GM19395 (cell line): ENCODE results near the gene SCAP.
"Not testable (repeated sequence)": the region's sequence is repeated elsewhere in the genome, so short reads cannot be mapped to it uniquely, and the experiment has no call there.

Experiments used
- ATAC-seq: cut with Tn5 transposase; IDR thresholded peaks from one replicate; pipeline ENCODE4 v1.9.1; 2021; ENCODE audit warnings: mild to moderate bottlenecking, moderate library complexity; ENCODE audit not compliant: unreplicated experiment

Gene SCAP

DNA sequence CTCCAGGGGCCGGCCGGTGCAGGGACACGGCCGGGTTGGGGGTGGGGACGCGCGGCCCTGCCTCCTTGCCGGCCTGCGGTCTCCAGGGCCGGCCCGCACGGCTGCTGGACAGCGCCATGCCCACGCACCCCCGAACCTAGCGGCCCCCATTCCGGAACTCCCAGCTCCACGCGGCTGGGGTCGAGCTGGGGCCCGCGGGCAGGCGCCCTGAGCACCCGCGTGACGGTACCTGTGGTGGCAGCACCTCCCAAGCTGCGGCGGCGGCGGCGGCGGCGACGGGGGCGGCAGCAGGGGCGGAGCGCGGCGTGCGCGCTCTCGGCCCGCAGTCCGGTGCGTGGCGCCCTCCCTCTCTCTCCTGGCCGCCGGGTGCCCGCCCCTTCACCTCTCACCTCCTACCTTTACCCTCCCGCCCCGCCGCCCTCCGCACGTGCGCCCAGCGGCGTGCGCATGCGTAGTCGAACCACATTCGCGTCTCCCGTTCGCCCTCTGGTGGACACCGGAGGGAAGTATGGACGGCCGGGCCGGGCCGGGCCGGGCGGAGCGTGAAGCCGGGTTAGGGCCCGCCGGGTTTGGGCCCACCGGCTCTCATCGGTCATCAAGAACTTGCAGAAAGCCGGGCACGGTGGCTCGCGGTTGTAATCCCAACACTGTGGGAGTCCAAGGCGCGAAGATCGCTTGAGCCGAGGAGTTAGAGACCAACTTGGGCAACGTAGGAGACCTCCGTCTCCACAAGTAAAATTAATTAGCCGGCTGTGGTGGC lies at the start of gene SCAP:
TSS of gene SCAP (minus strand) at position 372 of the 760 bp plus-strand sequence. CDS start 32,948 bp downstream, outside the sequence.
- ATAC-seq, result peak; percentile 80

DNA sequence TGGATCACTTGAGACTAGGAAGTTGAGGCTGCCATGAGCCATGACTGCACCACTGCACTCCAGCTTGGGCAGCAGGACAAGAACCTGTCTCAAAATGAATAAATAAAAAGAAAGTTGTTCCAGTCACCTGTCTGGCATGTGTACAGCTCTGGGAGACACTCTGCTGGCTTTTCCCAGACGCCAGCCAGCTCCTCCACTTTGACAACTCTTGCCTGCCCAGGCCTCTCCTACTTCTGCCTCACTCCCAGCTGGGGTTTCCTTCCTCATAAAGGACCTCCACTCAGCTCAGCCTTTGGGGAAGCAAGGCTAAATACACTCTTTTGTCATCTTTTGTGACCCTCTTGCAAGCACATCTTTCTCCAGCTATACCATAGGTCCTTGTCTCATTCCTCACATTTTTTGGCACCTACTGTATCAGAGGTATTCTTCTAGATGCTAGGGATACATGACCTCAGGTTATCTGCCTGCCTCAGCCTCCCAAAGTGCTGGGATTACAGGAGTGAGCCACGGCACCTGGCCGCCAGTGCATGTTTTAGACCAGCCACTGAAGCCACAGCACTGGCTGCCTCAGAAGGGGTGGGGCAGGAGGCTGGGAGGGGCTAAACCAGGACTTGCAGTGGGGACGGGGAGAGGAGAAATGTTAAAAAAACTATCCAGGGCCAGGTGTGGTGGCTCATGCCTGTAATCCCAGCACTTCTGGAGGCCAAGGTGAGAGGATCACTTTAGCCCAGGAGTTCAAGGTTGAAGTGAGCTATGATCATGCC lies 47.8 kb upstream of the SCAP start:
- ATAC-seq, result no peak

DNA sequence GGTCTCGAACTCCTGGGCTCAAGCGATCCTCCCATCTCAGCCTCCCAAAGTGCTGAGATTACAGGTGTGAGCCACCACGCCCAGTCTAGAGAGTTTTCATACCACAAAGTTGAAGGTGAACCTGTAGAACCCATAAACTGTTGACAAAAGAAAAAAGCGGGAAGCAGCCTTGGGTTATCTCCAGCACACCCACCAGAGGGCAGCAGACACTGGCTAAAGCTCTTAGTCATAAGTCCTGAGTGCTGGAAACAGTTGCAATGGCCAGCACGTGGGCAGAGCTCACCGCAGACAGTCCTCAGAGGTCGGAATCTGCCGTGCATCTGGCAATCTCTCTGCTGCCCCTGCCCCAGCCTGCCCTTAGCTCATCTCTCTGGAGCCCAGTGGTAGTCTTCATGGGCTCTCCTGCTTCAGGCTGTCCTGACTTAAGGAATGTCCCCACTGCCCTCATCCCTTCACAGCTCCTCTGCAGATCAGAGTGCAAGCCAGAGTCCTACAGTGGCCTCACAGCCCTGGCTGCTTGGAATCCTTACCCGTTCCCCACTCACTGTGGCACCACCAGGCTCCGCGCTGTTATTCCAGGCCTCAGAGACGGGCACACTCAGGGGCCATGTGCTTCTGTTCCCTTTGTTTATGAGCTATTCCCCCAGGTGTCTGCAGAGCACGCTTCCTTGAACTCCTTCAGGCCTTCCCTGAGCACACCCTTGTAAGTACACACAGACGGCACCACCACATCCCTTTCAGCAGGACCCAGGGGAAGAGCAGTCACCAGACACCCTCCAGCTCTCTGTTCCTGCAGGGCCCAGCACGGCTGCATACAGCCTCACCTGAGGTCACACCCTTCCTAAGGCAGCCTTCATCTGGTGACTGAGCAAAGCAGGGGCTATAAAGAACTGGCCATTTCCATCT lies 46.6 kb upstream of the SCAP start:
- ATAC-seq, result peak; percentile 68

DNA sequence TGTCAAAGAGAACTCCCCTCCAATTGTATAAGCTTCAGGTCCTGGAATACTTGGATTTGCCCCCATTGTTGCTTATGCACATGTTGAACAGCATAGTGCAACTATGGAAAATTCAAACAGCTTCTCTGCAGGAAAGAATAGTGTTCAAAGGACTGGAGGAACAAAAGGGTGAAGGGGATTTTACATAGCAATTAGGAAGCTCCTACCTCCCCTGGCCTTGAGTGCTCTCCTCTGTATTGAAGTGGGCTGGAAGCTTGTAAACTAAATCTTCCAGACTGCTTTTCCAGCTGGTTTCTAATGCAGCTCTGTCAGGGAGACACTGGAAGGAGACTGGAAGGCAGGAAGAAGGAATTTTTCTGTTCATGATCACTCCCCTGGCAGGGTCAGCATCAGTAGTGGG lies 45.0 kb upstream of the SCAP start:
- no peak for ATAC-seq

DNA sequence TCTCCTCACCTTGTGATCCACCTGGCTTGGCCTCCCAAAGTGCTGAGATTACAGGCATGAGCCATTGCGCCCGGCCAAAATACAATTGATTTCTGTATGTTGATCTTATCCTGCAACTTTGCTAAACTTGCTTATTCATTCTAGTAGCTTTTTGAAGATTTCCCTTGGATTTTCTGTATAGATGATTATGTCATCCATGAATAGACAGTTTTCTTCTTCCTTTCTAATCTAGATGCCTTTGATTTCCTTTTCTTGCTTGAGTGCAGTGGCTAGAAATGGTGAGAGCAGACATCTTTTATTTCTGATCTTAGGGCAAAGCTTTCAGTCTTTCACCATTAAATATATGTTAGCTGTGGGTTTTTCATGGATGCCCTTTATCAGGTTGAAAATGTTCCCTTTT lies 42.2 kb upstream of the SCAP start:
- no peak for ATAC-seq

DNA sequence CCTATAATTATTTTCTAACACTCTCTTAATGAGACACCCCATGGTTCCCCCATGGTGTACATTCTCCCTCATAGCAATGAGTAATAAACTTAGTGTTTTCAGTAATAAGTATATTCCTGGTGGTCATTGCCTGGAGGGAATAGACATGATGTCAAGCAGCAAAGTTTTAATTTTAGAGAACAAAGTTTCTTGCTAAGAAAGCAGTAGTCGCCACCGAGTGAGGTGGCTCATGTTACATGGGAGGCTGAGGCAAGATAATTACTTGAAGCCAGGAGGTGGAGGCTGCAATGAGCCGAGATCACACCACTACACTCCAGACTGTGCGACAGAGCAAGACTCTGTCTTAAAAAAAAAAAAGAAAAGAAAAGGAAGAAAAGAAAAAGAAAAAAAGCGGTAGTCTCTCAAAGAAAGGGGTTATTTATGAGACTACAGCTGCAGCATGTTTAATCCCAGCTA lies 40.2 kb upstream of the SCAP start:
- no peak for ATAC-seq

DNA sequence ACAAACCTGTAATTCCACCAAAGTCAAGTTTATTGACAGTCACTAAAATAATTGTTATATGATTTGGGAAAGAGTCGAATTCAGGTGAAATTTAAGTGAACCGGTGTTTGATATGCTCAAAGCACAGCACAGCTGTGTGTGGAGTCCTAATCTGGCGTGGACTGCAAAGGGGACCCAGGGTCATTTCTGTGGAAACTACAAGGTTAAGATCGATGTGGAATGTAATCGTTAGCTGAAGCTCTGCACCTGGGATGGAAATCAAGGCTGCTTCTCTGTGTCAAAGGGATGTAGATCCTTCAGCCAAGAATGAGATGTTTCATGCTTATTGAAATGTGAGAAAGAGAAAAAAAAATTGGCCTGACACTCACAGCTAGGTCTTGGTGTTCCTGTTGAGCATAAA lies 39.4 kb upstream of the SCAP start:
- ATAC-seq, result no peak

DNA sequence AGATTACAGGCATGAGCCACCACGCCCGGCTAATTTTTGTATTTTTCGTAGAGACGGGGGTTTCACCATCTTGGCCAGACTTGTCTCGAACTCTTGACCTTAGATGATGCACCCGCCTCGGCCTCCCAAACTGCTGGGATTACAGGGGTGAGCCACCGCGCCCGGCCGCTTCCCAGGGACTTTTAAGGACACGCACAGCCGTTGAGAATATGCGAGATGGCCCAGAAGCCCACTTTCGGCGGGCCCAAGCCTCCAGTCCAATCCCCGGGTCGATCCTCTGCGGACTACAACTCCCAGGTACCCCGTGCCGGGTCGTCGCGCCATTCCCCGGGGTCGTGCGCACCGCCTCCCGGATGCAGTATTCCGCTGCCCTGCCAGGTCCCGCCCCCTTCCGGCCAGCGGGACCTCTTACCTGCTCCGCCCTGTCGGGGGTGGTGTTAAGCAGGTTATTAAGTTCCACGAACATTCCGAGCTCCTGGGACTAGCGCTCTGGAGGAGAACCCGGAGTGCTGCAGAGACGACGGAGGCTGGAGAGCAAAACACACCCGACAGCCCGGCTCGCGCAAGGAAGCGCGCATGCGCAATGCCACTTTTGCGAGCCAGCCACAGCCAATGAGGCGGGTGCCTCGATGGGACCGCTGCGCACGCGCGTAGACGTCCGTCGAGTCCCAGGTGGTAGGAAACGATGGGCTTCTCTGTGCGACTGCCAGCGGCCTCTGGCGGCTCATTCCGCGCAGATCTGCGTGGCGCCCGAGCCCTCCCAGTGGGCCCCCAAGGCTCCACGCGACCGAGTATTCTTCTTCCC lies 37.6 kb upstream of the SCAP start, which contains the start of gene ELP6:
TSS of gene ELP6 (minus strand) at position 588 of the 805 bp plus-strand sequence. CDS start at position 466, 122 bp downstream.
- peak; percentile 93 for ATAC-seq

DNA sequence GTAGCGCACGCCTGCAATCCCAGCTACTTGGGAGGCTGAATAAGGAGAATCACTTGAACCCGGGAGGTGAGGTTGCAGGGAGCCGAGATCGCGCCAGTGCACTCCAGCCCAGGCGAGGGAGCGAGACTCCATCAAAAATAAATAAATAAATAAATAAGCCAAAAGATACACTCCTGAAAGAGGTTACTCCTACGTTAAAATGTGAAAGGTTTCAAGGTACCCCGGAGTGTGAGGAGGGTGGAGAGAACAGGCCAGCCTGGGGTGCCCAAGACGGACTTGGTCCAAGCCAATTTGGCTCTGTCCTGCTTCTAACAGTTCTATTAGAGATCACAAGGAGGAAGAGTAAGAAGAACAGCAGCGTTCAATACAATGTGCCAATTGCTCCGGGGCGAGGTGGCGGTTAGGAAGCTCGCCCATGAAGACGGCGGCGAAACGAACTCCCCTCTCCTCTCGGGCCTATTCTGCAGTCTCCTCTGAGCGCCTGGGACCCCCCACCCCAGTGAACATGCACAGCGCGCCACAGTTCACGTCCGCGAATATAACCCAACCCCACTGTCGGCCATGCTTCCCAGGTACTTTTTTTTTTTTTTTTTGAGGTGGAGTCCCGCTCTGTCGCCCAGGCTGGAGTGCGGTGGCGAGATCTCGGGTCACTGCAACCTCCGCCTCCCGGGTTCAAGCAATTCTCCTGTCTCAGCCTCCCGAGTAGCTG lies 36.8 kb upstream of the SCAP start:
- ATAC-seq, result peak; percentile 21

DNA sequence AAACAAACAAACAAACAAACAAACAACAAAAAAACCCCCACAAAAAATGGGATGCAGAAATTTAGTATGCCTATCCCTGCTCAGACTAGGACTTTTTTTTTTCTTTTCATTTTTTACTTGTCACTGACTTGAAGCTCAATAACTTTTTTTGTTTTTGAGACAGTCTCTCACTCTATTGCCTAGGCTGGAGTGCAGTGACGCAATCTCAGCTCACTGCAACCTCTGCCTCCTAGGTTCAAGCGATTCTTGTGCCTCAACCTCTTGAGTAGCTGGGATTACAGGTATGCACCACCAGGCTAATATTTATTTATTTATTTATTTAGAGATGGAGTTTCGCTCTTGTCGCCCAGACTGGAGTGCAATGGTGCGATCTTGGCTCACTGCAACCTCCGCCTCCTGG lies 29.5 kb upstream of the SCAP start:
- ATAC-seq, result not testable (repeated sequence)

DNA sequence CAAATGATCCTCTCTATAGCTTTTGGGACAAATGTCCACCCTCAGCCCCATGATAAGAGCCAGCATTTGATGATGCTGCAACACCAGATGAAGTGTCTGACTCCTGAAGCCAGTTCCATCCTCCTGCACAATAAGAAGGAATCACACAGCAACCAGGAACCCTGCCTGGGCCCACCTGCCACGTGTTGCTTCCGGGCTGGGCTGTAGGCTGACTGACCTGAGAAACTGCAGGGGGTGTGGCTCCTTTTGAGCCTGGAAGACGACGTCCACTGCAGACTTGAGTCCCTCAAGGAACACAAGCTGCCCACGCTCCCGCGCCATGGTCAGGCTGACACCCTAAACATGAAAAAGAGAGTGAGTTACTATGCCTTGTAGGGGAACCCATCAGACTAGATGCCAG lies 28.4 kb upstream of the SCAP start:
- no peak for ATAC-seq

DNA sequence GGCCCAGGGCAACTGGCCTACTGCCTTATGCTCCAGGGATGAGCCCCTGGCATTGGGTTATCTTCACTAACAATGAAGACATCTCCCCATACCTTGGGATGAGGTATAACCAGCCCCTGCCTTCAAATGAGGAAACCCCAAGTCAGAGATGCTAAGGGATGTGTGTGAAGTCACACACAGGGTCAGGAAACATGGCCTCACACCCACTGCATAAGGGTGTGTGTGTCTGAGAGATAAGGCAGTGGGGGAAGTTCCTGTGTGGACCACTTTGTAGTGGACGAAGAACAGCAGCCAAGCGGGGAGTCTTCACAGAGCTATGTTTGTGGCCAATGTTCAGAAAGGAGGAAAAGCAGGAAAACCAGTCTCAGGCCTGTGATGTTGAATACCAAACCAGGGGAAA lies 27.3 kb upstream of the SCAP start:
- no peak for ATAC-seq

DNA sequence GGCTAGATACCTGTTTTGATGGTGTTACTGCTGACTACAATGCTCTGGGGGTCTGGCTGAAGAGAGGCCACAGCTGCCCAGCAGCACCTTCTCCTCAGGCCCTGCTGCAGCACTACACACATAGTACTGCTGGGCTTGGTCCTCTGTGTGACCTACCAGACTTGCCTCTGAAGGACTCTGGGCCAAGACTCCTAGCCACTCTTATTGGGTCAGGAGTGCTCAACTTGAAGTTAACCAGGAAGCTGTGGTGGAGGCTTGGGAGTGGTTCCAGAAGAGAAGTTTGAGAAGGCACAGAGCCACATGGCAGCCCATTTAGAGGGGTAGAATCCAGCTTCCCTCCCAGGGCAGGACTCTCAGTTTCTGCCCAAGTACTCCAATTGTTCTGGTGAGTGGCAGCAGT lies 21.2 kb upstream of the SCAP start:
- ATAC-seq, result no peak

DNA sequence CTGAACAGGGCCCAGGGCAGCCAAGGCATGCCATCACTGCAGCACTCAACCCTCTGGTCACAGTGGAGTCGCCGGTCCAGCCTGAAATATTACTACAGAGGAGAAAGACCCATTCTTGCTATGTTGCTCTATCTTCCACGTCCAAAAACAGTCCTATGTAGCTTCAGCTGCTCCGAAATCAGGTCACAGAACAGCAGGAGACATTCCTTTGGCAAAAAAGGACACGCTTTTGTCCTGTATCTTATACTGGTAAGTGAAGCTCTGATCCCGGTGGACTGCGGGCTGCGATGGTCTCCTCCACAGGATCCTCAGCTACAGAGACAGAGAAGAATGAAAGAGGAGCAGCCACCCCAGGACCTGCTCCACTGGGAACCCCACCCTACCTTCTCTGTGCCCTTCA lies 20.1 kb upstream of the SCAP start:
- no peak for ATAC-seq

DNA sequence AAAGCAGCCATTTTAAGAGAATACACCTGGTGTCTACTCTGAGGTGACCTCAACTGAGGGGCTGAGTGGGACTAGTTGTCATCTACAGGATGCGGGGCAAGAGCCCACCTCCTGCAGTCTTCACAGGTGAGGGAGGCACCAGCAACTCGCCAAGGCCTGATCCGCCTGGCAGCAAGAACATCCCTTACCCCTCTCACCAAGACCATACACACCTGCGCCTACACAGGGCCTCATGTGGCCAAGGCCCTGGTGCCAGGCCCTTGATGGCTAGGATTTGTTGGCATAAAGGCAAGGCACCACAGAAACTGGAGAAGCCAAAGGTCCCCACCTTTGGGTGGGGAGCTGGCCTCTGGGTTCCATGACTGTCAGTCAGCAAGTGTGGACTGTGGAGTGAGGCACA lies 19.4 kb upstream of the SCAP start:
- no peak for ATAC-seq

DNA sequence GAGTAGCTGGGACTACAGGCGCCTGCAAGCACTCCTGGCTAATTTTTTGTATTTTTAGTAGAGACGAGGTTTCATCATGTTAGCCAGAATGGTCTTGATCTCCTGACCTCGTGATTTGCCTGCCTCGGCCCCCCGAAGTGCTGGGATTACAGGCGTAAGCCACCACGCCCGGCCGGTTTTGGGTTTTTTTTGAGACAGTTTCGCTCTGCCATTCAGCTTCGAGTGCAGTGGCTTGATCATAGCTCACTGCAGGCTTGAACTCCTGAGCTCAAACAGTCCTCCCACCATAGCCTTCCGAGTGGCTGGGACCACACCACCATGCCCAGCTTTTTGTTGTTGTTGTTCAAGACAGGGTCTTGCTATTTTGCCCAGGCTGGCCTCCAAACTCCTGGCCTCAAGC lies 16.0 kb upstream of the SCAP start:
- ATAC-seq, result no peak

DNA sequence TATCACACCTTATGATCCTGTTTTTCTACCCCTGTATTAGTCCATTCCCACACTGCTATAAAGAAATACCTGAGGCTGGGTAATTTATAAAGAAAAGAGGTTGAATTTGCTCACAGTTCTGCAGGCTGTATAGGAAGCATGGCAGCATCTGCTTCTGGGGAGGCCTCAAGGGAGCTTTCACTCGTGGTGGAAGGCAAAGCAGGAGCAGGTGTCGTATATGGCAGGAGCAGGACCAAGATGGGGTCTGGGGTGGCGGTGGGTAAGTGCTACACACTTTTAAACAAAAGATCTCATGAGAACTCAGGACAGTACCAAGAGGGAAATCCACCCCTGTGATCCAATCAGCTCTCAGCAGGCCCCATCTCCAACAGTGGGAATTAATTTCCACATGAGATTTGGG lies 15.4 kb upstream of the SCAP start:
- ATAC-seq, result no peak

DNA sequence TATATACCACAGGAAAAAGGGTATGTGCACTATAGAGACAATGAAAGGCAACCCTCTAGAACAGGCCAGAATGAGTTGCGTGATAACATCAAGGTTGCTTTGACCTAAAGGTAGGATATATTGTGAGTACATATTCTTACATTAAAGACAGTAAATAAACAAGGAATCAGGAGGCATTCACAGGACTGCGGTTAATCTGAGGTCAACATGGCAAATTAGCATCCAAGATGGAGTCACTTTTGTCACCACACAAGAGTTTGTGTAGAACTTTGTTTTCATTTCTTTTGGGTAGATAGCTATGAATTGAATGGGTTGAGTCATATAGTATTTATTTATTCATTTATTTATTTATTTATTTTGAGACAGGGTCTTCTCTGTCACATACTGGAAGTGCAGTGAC lies 11.5 kb upstream of the SCAP start:
- ATAC-seq, result no peak

DNA sequence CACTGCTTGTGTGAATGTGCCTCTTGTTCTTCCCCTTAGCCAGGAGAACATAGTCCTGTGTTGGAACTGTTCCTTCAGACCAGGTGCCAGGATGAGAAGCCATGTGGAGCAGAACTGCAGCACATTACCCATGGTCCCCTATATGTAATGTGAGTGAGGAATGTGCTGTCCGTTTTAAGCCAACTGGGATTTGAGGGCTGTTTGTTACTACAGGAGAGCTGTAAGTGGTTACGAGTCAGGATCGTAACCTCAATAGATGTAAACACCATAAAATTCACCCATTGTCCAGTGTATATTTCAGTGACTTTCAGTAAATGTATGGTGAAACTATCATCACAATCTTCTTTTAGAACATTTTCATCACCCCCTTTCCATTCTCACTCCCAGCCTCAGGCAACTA lies 10.1 kb upstream of the SCAP start:
- no peak for ATAC-seq

DNA sequence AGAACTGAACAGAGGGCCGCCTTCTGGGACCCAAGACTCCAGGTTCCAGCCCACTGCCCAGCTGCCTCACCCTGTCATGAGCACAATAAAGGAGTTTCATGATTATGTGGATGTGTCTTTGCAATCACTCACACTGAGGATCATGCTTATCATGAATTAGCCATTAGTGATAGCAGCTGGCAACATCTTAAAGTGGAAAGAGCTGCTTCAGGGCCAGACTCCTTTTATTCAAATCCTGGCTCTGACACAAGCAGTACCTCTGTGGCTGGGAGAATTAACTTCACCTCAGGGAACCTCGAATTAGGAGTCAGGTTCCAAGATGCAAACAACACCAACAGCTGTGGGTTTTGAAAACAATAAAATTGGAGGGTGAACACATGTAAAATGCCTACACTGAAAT lies 6.6 kb upstream of the SCAP start:
- no peak for ATAC-seq
